GM19099 (cell line): Measurements from ENCODE around the gene KCNQ5.

Experiments used
- POLR2A ChIP-seq: IDR thresholded peaks from 3 replicates; pipeline ENCODE4 v1.6.1; 2011; ENCODE audit warnings: low read depth; ENCODE audit not compliant: insufficient read length; ENCODE audit errors: extremely low read depth

KCNQ5 gene

GRCh38 chr6:72746276-72746675 lies 124.4 kb downstream of the KCNQ5 start:
- TF ChIP-seq POLR2A, result no peak

- TF ChIP-seq POLR2A, result no peak
Observed at GRCh38 chr6:72748759-72749158, 126.9 kb downstream of the KCNQ5 start.

- no peak for TF ChIP-seq POLR2A
Observed at GRCh38 chr6:72755752-72756151, 133.9 kb downstream of the KCNQ5 start.

GRCh38 chr6:72757048-72757447 lies 135.2 kb downstream of the KCNQ5 start:
- TF ChIP-seq POLR2A, result no peak

GRCh38 chr6:72757926-72758325 lies 136.1 kb downstream of the KCNQ5 start:
- no peak for TF ChIP-seq POLR2A

- TF ChIP-seq POLR2A, result no peak
Observed at GRCh38 chr6:72758901-72759300, 137.0 kb downstream of the KCNQ5 start.

- no peak for TF ChIP-seq POLR2A
Observed at GRCh38 chr6:72760114-72760793, 138.4 kb downstream of the KCNQ5 start.

- TF ChIP-seq POLR2A, result no peak
Observed at GRCh38 chr6:72761761-72762160, 139.9 kb downstream of the KCNQ5 start.

GRCh38 chr6:72769459-72770125 lies 147.7 kb downstream of the KCNQ5 start:
- no peak for TF ChIP-seq POLR2A

- no peak for TF ChIP-seq POLR2A
Observed at GRCh38 chr6:72770959-72771358, 149.1 kb downstream of the KCNQ5 start.

GRCh38 chr6:72776456-72776855 lies 154.6 kb downstream of the KCNQ5 start:
- no peak for TF ChIP-seq POLR2A

- TF ChIP-seq POLR2A, result no peak
Observed at GRCh38 chr6:72781624-72782023, 159.8 kb downstream of the KCNQ5 start.

GRCh38 chr6:72783035-72783434 lies 161.2 kb downstream of the KCNQ5 start:
- TF ChIP-seq POLR2A, result no peak

- TF ChIP-seq POLR2A, result no peak
Observed at GRCh38 chr6:72783666-72784065, 161.8 kb downstream of the KCNQ5 start.

- TF ChIP-seq POLR2A, result no peak
Observed at GRCh38 chr6:72784071-72784470, 162.2 kb downstream of the KCNQ5 start.

GRCh38 chr6:72784581-72784980 lies 162.7 kb downstream of the KCNQ5 start:
- no peak for TF ChIP-seq POLR2A
